Activated effector memory CD4-positive, alpha-beta T cell treated with Interleukin-2 at 50 U/mL for 16 hours (primary cell): ENCODE measurements around the gene KCNG4.
"Not testable (repeated sequence)": the region's sequence is repeated elsewhere in the genome, so short reads cannot be mapped to it uniquely, and the experiment has no call there.

Source experiments
- DNase-seq: peaks from one replicate; pipeline ENCODE4 v3.0.0-alpha.2; 2020

The KCNG4 gene

GRCh38 chr16:84232969-84233368 lies 6.8 kb downstream of the KCNG4 start:
- DNase-seq: no peak

GRCh38 chr16:84232060-84232459 lies 7.8 kb downstream of the KCNG4 start:
- no peak for DNase-seq

GRCh38 chr16:84229471-84229870 lies 10.3 kb downstream of the KCNG4 start:
- no peak for DNase-seq

DNA sequence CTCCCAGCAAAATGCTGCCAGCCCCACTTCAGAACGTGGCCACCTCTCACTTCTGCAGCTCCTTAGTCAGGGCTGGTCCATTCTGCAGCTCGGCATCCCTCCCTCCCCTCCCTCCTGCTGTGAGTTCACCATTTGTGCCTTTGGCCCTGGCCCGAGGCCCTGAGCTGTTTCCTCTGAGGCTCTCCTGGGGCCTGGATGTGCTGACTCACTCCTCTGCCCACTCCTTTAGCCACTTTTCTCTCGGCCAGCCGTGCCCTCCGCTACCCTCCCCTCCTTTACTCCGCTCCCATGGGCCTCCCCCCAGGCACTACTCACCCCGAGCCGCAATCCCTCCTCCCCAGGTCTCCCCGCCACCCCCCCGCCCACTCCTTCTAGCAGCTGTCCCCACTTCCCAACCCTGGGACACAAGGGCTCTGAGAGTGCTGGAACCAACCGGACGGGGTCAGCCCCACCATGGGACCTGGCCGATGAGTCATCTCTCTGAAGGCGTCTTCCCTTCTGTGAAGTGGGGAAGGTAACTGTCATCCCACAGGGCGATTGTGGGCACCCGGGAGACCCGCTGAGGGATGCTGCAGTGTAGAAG lies 11.5 kb downstream of the KCNG4 start:
- no peak for DNase-seq

DNA sequence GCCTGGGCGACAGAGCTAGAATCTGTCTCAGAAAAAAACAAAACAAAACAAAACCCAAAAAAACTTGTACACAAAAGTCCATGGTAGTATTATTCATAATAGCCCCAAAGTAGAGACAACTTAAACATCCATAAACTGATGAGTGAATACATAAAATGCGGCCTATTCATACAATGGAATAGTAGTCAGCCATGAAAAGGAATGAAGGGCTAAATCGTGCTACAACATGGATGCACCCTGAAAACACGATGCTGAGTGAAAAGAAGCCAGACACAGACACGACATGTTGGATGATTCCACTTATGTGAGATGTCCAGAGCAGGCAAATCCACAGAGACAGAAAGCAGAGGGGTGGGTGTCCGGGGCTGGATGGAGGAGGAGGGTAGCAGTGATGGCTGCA lies 12.3 kb downstream of the KCNG4 start:
- no peak for DNase-seq

DNA sequence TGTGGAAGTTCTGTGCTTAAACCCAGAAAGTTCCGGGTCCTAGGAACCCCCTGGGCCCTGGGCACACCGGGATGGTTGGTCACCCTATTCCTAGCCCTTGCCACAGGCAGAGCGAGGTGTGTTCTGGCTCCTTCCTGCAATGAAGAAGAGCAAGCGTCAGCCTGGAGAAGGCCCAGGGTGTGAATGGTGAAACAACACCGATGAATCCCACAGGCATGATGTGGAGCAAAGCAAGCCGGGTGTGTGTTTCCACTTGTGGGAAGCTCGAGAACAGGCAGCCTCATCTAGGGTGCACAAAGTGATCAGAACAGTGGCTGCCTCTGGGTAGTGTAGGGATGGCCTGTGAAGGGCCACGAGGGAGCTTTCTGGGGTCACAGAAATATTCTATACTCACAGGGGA lies 13.8 kb downstream of the KCNG4 start:
- no peak for DNase-seq

DNA sequence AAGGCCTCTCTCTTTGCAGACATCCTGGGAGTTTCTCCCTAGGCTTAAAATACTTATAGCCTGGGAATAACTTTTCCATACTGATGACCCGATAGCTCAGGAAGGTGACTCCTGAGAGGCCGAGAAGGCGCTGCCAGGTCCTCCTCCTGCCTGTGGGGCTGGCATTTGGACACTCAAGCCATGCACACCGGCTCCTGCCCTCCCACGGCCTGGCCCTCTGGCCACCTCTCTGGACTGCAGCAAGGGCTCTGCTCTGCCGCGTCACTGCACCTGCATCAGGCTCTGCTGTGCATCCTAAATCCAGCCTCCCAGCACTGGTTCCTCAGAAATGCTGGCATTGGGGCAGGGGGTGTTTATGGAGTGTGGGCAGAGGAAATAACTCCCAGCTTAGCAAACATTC lies 14.2 kb downstream of the KCNG4 start:
- no peak for DNase-seq

- DNase-seq: no peak
These were observed 14.7 kb downstream of the KCNG4 start for GRCh38 chr16:84225126-84225525.

DNA sequence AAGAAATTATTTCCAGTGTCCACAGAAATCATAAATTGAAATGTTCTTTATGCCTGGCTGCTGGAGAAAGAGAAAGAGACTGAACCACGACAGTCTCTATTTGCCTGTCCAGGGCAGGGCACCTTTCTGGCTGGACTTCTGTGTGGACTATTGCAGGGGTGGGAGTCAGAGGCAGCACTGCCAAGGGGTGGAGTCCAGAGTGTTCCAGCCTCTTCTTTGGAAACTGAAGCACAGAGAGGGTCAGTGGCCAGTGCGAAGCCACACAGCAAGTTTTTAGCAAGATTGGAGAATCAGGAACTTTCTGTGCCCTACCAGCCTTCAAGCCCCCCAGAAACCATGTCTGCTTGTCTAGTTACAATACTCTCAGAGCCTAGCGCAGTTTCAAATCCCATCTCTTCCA lies 15.3 kb downstream of the KCNG4 start:
- DNase-seq: no peak

DNA sequence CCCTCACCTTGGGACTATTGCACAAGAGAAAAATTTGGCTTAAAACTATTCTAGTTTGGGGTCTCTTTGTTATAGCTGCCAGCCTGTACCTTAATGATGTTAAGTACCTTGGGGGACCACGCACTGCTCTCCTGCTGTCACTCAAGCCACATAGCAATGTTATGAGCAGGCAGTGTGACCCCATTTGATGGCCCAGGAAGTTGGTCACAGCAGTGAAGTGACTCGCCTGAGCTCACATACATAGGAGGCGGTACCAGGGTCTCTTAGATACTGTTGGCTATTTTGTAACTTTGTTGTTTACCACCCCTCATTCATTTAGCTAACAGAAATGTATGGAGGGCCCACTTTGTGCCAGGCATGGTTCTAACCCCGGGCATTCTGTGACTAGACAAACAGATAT lies 16.4 kb downstream of the KCNG4 start:
- DNase-seq: no peak

- DNase-seq: no peak
These were observed 19.0 kb downstream of the KCNG4 start for GRCh38 chr16:84220851-84221250.

DNA sequence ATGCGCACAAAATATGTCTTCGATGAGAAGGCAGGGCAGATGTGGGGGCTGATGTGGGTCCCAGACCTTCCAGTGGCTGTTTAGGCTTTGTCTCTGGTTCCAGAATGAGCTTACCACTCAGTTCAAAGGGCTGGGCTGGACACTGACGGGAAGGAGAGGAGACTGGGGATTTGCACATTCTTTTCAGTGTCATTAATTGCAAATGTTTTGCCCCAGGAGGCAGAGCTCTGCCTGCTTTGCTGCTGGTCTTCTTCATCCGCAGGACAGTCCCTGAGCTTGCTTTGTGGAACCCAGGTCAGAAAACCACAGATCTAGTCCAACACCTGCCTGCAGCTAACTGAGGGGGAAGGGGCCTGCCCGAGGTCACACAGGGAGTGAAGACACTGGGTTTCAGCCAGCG lies 20.9 kb downstream of the KCNG4 start:
- no peak for DNase-seq

GRCh38 chr16:84218176-84218823 lies 21.5 kb downstream of the KCNG4 start:
- no peak for DNase-seq

- not testable (repeated sequence) for DNase-seq
These were observed 23.7 kb downstream of the KCNG4 start for GRCh38 chr16:84216144-84216543.

DNA sequence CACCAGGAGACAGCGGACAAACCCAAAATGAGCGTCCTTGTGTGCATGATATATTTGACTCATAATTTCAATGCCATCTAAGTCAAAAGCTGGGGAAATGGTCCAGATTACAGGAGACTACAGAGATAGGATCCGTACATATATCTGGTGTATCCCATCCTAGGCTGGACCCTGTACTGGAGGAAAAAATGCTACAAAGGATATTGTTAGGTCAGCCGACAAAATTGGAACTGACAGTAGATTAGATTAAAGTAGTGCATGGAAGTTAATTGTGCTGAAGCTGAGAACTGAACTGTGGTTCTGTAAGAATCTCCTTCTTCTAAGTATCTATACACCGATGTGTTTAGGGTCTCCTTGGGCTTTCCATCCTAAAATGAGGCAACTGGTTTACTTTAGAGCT lies 24.3 kb downstream of the KCNG4 start:
- no peak for DNase-seq

- DNase-seq: no peak
These were observed 25.3 kb downstream of the KCNG4 start for GRCh38 chr16:84214451-84215066.

DNA sequence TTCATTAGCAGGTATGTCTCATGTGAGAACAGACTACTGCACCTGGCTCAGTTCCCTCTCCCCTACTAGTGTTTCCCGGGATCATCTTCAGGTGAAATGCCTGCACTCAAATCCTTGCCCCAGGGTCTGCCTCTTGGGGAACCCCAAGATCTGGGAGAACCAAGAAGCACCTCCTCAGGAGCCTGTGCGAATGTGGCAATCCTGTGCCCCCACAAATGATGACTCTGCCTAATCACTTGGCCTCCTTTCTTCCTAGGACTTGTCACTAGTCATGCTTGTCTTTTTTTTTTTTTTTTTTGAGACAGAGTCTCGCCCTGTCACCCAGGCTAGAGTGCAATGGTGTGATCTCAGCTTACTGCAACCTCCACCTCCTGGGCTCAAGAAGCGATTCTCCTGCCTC lies 27.2 kb downstream of the KCNG4 start:
- DNase-seq: no peak

- no peak for DNase-seq
These were observed 27.7 kb downstream of the KCNG4 start for GRCh38 chr16:84212154-84212553.

DNA sequence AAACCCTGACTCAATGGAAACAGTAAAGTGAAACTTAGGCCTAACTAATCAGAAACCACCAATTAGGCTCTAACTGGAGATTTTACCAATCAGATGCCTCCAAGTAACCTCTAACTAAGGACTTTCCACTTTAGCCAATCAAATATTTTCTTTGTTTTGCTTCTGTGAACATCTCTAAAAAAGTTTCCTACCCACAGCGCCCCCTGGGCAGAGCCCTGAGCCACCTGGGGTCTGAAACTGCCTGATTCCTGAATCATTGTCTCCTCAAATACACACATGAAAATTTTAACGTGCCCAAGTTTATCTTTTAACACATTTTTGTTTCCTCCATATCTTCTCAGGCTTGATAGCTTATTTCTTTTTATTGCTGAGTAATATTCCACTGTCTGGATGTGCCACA lies 29.8 kb downstream of the KCNG4 start:
- DNase-seq: no peak

- no peak for DNase-seq
These were observed 31.9 kb downstream of the KCNG4 start for GRCh38 chr16:84207879-84208278.

DNA sequence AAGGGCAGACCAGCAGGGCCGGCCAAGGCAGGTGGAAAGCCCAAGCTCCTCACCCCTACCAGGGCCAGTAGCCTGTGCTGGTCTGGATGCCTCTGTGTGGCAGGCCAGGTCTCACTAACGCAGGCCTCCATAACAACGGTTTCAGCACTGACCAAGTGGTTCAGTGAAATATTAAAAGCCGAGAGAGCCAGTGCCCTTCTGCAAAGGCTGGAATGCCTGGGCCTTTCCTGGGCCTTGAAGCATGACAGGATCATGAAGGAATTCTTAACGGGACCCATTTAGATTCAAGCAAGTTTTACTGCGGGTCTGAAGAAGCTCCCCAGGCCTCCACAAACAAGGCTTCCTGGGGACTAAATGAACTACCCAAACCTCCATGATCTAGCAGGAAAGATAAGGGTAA lies 32.6 kb downstream of the KCNG4 start:
- DNase-seq: no peak

DNA sequence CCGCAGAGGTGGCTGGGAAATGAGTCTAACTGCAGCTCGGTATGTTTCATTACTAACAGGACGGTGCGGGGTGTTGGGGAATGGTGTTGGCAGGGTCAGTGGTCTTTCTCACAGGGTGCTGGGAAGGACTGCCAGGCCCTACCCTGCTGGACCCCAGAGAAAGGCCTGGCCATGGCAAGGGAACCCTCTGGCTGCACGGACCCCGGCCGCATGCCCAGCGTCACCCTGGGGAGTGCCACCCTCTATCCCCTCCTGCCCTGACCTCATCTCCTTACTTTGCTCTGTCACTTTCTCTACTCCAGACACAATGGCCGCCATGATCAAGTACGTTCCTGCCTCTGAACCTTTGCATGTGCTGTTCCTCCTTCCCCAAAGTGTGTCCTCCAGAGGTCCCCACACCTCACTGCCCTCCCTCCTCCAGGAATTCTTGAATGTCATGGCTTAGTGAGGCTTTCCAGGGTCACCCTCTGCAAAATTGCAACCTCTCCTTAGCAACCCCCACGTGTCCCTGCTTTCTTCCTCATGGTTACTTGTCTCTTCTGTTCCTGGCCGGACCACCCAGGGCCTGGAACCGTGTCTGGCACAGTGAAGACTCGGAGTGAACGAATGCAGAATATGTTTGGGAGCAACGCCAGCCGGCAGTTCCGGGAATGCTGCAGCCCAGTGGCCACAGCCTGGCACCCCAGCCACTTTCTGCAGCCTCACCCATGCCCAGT lies 33.7 kb downstream of the KCNG4 start:
- no peak for DNase-seq

DNA sequence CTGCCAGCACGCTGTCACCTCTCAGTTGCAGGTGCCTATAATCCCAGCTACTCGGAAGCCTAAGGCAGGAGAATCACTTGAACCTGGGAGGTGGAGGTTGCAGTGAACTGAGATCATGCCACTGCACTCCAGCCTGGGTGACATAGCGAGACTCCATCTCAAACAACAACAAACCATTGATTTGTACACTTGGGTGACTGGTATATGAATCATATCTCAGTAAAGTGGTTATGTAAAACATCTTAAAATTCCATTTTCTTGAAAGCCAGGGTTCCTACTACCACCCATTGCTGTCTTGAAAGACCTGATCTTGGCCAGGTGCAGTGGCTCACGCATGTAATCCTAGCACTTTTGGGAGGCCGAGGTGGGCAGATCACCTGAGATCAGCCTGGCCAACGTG lies 34.7 kb downstream of the KCNG4 start:
- not testable (repeated sequence) for DNase-seq

DNA sequence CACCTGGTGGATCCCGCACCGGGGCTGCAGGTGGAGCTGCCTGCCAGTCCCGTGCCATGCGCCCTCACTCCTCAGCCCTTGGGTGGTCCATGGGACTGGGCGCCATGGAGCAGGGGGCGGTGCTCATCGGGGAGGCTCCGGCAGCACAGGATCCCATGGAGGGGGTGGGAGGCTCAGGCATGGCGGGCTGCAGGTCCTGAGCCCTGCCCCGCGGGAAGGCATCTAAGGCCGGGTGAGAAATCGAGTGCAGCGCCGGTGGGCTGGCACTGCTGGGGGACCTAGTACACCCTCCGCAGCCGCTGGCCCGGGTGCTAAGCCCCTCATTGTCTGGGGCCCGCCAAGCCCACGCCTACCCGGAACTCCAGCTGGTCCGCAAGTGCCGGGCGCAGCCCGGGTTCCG lies 35.3 kb downstream of the KCNG4 start:
- DNase-seq: not testable (repeated sequence)
